K562 (cell line): ENCODE measurements around the gene ANAPC16. TPM values are rescaled to one million over a fixed set of nuclear protein-coding genes. Genes with fewer than 3 reads are reported as not detected.

ENCODE experiments used
- ARID1B ChIP-seq: fragments of 450-650 bp; IDR thresholded peaks from 2 replicates; pipeline ENCODE4 v1.6.1; 2016; ENCODE audit warnings: antibody characterized with exemption, mild to moderate bottlenecking, inconsistent platforms
- CBX1 ChIP-seq: sonication (generic); IDR thresholded peaks from 2 replicates; pipeline ENCODE4 v1.6.1; 2016; ENCODE audit warnings: antibody characterized with exemption, low read depth, mild to moderate bottlenecking
- CHD7 ChIP-seq: fragments of 200-600 bp; sonication (generic); IDR thresholded peaks from one replicate; pipeline ENCODE4 v1.6.1; 2012; ENCODE audit warnings: mild to moderate bottlenecking, low read depth, low read length, inconsistent platforms
- MBD1 ChIP-seq: fragments of 250-450 bp; sonication (Bioruptor Pico); IDR thresholded peaks from 2 replicates; pipeline ENCODE4 v1.8.0; 2022; ENCODE audit warnings: inconsistent platforms
- NR2C1 ChIP-seq, 2 experiments: fragments of 450-650 bp; IDR thresholded peaks; 2 replicates each; pipeline ENCODE4 v1.6.1; 2017; ENCODE audit warnings: mild to moderate bottlenecking in 2 of 2, antibody characterized with exemption in 1 of 2, inconsistent platforms in 1 of 2, missing compliant biosample characterization in 1 of 2, missing genetic modification characterization in 1 of 2
- RBM15 ChIP-seq: fragments of 200-400 bp; formaldehyde crosslinking; IDR thresholded peaks from 2 replicates; pipeline ENCODE4 v1.6.1; 2018; ENCODE audit warnings: mild to moderate bottlenecking, low read length, moderate library complexity; ENCODE audit not compliant: insufficient read depth
- U2AF1 ChIP-seq: fragments of 200-400 bp; formaldehyde crosslinking; optimal IDR thresholded peaks from 2 replicates; pipeline ENCODE3; 2017; ENCODE audit warnings: mild to moderate bottlenecking, low read depth, low read length, moderate library complexity
- ZFX ChIP-seq: sonication (generic); formaldehyde crosslinking; IDR thresholded peaks from 2 replicates; pipeline ENCODE4 v1.8.0; 2022; ENCODE audit warnings: mild to moderate bottlenecking, missing genetic modification reagents, moderate library complexity
- ZNF518B ChIP-seq: fragments of 250-450 bp; sonication (Bioruptor Pico); IDR thresholded peaks from 2 replicates; pipeline ENCODE4 v1.5.0; 2021; ENCODE audit warnings: mild to moderate bottlenecking, moderate library complexity
- polyA plus RNA-seq, 8 experiments: library from polyadenylated mRNA; depleted of rRNA in 4 of 8; stranded (reverse) in 5 of 8; unstranded in 3 of 8; fragments of >200 nt; fragmentation: Nextera tagmentation in 2 of 8; fragmentation: Illumina TruSeq in 1 of 8; extraction: Ambion mirVana in 2 of 8; extraction: Trizol in 1 of 8; gene quantifications; 2 replicates each; pipeline versions ENCODE4 v1.2.1 to v1.2.3, GENCODE V29; 2011 to 2014; ENCODE audit warnings: inconsistent platforms in 1 of 8, missing spikeins in 1 of 8
- total RNA-seq, 7 experiments: library from RNA; depleted of rRNA in 6 of 7; stranded (reverse); fragments of >200 nt in 6 of 7; fragmentation: Illumina TruSeq in 2 of 7; extraction: Trizol in 2 of 7; gene quantifications; 2 replicates each; pipeline versions ENCODE4 v1.2.1 to v1.2.3, GENCODE V29; 2011 to 2021; ENCODE audit warnings: low replicate concordance in 1 of 7

The ANAPC16 gene
- total and polyA plus RNA-seq, 9 of the 15 experiments (the other 6 are each of a cell fraction or from before 2014, with no cell fraction given): 42.6 to 208 (median 108) TPM

GRCh38 chr10:72273410-72274212, 57.8 kb downstream of the ANAPC16 start, which contains the start of gene DDIT4 (continued):
- TF ChIP-seq MBD1 (CRISPR knock-in tag) (no peak), NR2C1 (IDR thresholded peaks at IDR 0.05) (no peak), NR2C1 (tag; IDR thresholded peaks at IDR 0.05) (no peak; the same call in 1 of the 2 replicates), U2AF1 (peak; percentile 95), CBX1 (peak; percentile 100), RBM15 (no peak), ARID1B (no peak), CHD7 (no peak), ZNF518B (CRISPR knock-in tag) (no peak), ZFX (CRISPR knock-in tag) (no peak)
